RWPE1 (cell line): ENCODE data around the gene HOXB9.

Experiments
- CTCF ChIA-PET: fragments of 350-600 bp; sonication (Branson Sonifier 250); formaldehyde crosslinking; extraction: SDS; loops from one replicate; lab custom pipeline; 2021; lab: Yijun Ruan, JAX
- POLR2A ChIA-PET: fragments of 400-600 bp; formaldehyde crosslinking; extraction: SDS; loops from one replicate; lab custom pipeline; 2020; ENCODE audit warnings: antibody characterized with exemption; ENCODE audit not compliant: low non-redundant PET; lab: Yijun Ruan, JAX
- DNase-seq: peaks from one replicate; pipeline ENCODE4 v3.0.0; 2012; ENCODE audit warnings: low spot score
- H3K27ac ChIP-seq: fragments of 450-650 bp; 2 replicates; pipeline ENCODE4 v1.5.1; 2017
- CTCF ChIP-seq: fragments of 450-650 bp; conservative IDR thresholded peaks from 2 replicates; pipeline ENCODE4 v1.5.1; 2017; ENCODE audit warnings: low read depth, mild to moderate bottlenecking

The HOXB9 gene

GRCh38 chr17:48606892-48607614 lies 19.1 kb downstream of the HOXB9 start:
- H3K27ac ChIP-seq, result peak overlapping the region; percentile 45
- POLR2A ChIA-PET, result no interaction called here
- DNase-seq, result no peak
- CTCF ChIA-PET, result interaction anchor here (0.6 kb wide), 1 partner anchor 760 kb away, joined by 3 read pairs; no protein-coding TSS in a partner anchor
- TF ChIP-seq CTCF, result no peak

GRCh38 chr17:48605991-48606891 lies 19.9 kb downstream of the HOXB9 start:
- CTCF ChIA-PET, result interaction anchor here (0.6 kb wide), 1 partner anchor 759 kb away, joined by 3 read pairs; no protein-coding TSS in a partner anchor
- TF ChIP-seq CTCF, result no peak
- H3K27ac ChIP-seq, result peak overlapping the region; percentile 97
- DNase-seq, result no peak
- POLR2A ChIA-PET, result no interaction called here

- no peak for TF ChIP-seq CTCF
- H3K27ac ChIP-seq, result peak overlapping the region; percentile 97
- ChIA-PET POLR2A (no interaction called here), CTCF (interaction anchor here (0.7 kb wide), 1 partner anchor 31 kb away, joined by 3 read pairs; no protein-coding TSS in a partner anchor)
- DNase-seq, result no peak
Observed at GRCh38 chr17:48605409-48605919, 20.7 kb downstream of the HOXB9 start.

- POLR2A ChIA-PET, result no interaction called here
- DNase-seq, result no peak
- CTCF ChIA-PET, result interaction anchor here (0.7 kb wide), 1 partner anchor 30 kb away, joined by 3 read pairs; no protein-coding TSS in a partner anchor
- no peak for TF ChIP-seq CTCF
- H3K27ac ChIP-seq, result peak within 1 kb of the TSS; percentile 97
Observed at GRCh38 chr17:48604770-48605329, 21.3 kb downstream of the HOXB9 start, which contains the start of gene HOXB6. Gene HOXB6 (minus strand): TSS chr17:48604986. CDS start chr17:48598150, 6,836 bp downstream.

GRCh38 chr17:48603959-48604769 lies 22.0 kb downstream of the HOXB9 start:
- H3K27ac ChIP-seq, result peak overlapping the region; percentile 97
- POLR2A ChIA-PET, result no interaction called here
- no peak for TF ChIP-seq CTCF
- DNase-seq, result no peak
- CTCF ChIA-PET, result interaction anchor here (0.7 kb wide), 1 partner anchor 400 kb away, joined by 3 read pairs; no protein-coding TSS in a partner anchor
